ENCODE results near the gene RFC5. TPM values are rescaled to one million over a fixed set of nuclear protein-coding genes. Genes with fewer than 3 reads are reported as not detected.

RFC5 gene
- polyA plus RNA-seq, 3 donors: 6.6 to 8.0 (median 7.5) TPM

GRCh38 chr12:117981267-117981666, 35.2 kb upstream of the RFC5 start:
- Histone ChIP-seq H3K4me2 (replicated peaks; ENCODE audit: extremely low read depth, low read length, poor library complexity, severe bottlenecking) (no peak overlapping the region), H3K27ac (ENCODE audit: low read depth in 1 of 2, low read length in 2 of 2) (no peak overlapping the region)
- intact Hi-C loops (cut with micrococcal nuclease): no loop called here

GRCh38 chr12:117985182-117985581, 31.3 kb upstream of the RFC5 start:
- peaks cover 0 to 8% (median 2%) of the 10 kb centered on the region in 7 donors for H3K9me3 Mint-ChIP-seq
- H3K36me3 Mint-ChIP-seq: no peaks in the 10 kb centered on the region
- TF ChIP-seq CTCF (IDR thresholded peaks at IDR 0.05): no peak
- Histone ChIP-seq H3K36me3 (replicated peaks in 1 of 2; ENCODE audit: control insufficient read depth in 1 of 2, insufficient read depth in 2 of 2, low read length in 2 of 2) (no peaks in the 10 kb centered on the region), H3K4me3 (replicated peaks in 1 of 3; ENCODE audit: low read depth in 2 of 3, low read length in 3 of 3) (no peak overlapping the region), H3K79me2 (ENCODE audit: insufficient read depth, low read length) (no peaks in the 10 kb centered on the region), H2AFZ (ENCODE audit: insufficient read depth, low read depth, low read length, poor library complexity, severe bottlenecking) (no peak overlapping the region), H3K9me3 (replicated peaks in 1 of 2; ENCODE audit: control insufficient read depth in 1 of 2, insufficient read depth in 1 of 2, low read length in 2 of 2) (no peaks in the 10 kb centered on the region), H3K27me3 (ENCODE audit: control insufficient read depth in 2 of 2, insufficient read depth in 2 of 2, low read length in 2 of 2) (no peaks in the 10 kb centered on the region), H3K27ac (ENCODE audit: low read depth in 1 of 2, low read length in 2 of 2) (no peak overlapping the region), H3K4me1 (ENCODE audit: control insufficient read depth in 1 of 2, insufficient read depth in 2 of 2, low read length in 2 of 2) (no peaks in the 10 kb centered on the region), H4K20me1 (ENCODE audit: insufficient read depth, low read length) (no peaks in the 10 kb centered on the region), H3K9ac (ENCODE audit: insufficient read depth, low read length, poor library complexity, severe bottlenecking) (no peak overlapping the region), H3K4me2 (replicated peaks; ENCODE audit: extremely low read depth, low read length, poor library complexity, severe bottlenecking) (no peak overlapping the region)
- H3K27me3 Mint-ChIP-seq (ENCODE audit: low read depth in 3 of 3): peaks cover 3 to 9% (median 6%) of the 10 kb centered on the region in 3 donors
- no peak overlapping the region for H3K27ac Mint-ChIP-seq
- intact Hi-C loops (cut with micrococcal nuclease): no loop called here
- no peak for DNase-seq
- no peaks in the 10 kb centered on the region for H3K4me1 Mint-ChIP-seq
- 86% methylated on average over 1 of the region's 2 CpGs for WGBS (ENCODE audit: insufficient coverage)
- H3K4me3 Mint-ChIP-seq: no peak overlapping the region

More at GRCh38 chr12:117981267-117981666, 35.2 kb upstream of the RFC5 start:
- H3K9ac ChIP-seq (ENCODE audit: insufficient read depth, low read length, poor library complexity, severe bottlenecking): no peak overlapping the region
- Mint-ChIP-seq H3K4me1 (no peaks in the 10 kb centered on the region), H3K27ac (no peak overlapping the region), H3K27me3 (ENCODE audit: low read depth in 3 of 3) (peaks cover 6 to 13% (median 8%) of the 10 kb centered on the region in 3 donors), H3K4me3 (no peak overlapping the region), H3K9me3 (peaks cover 0 to 2% (median 0%) of the 10 kb centered on the region in 7 donors), H3K36me3 (no peaks in the 10 kb centered on the region)
- no peaks in the 10 kb centered on the region for H4K20me1 ChIP-seq (ENCODE audit: insufficient read depth, low read length)
- no peak for TF ChIP-seq CTCF (IDR thresholded peaks at IDR 0.05)
- DNase-seq: no peak
- WGBS (ENCODE audit: insufficient coverage): no CpG with 5 or more reads among the region's 5 CpGs
- H3K4me1 ChIP-seq (ENCODE audit: control insufficient read depth in 1 of 2, insufficient read depth in 2 of 2, low read length in 2 of 2): no peaks in the 10 kb centered on the region
- H3K79me2 ChIP-seq (ENCODE audit: insufficient read depth, low read length): no peaks in the 10 kb centered on the region
- no peak overlapping the region for H3K4me3 ChIP-seq (replicated peaks in 1 of 3; ENCODE audit: low read depth in 2 of 3, low read length in 3 of 3)
- no peaks in the 10 kb centered on the region for H3K9me3 ChIP-seq (replicated peaks in 1 of 2; ENCODE audit: control insufficient read depth in 1 of 2, insufficient read depth in 1 of 2, low read length in 2 of 2)
- H3K27me3 ChIP-seq (ENCODE audit: control insufficient read depth in 2 of 2, insufficient read depth in 2 of 2, low read length in 2 of 2): no peaks in the 10 kb centered on the region
- H3K36me3 ChIP-seq (replicated peaks in 1 of 2; ENCODE audit: control insufficient read depth in 1 of 2, insufficient read depth in 2 of 2, low read length in 2 of 2): no peaks in the 10 kb centered on the region
- H2AFZ ChIP-seq (ENCODE audit: insufficient read depth, low read depth, low read length, poor library complexity, severe bottlenecking): no peak overlapping the region

Measured in CD14-positive monocyte (primary cell).